Left renal cortex interstitium (tissue), 4 donors: ENCODE data around the gene DACT3. TPM values are rescaled to one million over a fixed set of nuclear protein-coding genes. Genes with fewer than 3 reads are reported as not detected.
A peak's percentile ranks its signal among the peaks of the same experiment; 100 is the strongest.

Source experiments
- DNase-seq, 4 donors: peaks; one replicate each; pipeline ENCODE4 v3.0.0-alpha.2; 2013; ENCODE audit warnings: low read depth in 4 of 4, low spot score in 2 of 4, missing footprints in 1 of 4
- polyA plus RNA-seq, 4 donors: library from polyadenylated mRNA; unstranded; fragments of 120-200 nt; gene quantifications; one replicate each; pipeline ENCODE4 v1.2.1, GENCODE V29; 2013; ENCODE audit not compliant: insufficient read length in 4 of 4

DACT3 gene, protein sequence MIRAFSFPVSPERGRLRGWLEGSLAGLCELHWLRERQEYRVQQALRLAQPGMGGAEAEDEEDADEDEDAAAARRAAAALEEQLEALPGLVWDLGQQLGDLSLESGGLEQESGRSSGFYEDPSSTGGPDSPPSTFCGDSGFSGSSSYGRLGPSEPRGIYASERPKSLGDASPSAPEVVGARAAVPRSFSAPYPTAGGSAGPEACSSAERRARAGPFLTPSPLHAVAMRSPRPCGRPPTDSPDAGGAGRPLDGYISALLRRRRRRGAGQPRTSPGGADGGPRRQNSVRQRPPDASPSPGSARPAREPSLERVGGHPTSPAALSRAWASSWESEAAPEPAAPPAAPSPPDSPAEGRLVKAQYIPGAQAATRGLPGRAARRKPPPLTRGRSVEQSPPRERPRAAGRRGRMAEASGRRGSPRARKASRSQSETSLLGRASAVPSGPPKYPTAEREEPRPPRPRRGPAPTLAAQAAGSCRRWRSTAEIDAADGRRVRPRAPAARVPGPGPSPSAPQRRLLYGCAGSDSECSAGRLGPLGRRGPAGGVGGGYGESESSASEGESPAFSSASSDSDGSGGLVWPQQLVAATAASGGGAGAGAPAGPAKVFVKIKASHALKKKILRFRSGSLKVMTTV
- 10 to 100 TPM; 24.0 to 33.8 (median 30.0) TPM for polyA plus RNA-seq

DNA sequence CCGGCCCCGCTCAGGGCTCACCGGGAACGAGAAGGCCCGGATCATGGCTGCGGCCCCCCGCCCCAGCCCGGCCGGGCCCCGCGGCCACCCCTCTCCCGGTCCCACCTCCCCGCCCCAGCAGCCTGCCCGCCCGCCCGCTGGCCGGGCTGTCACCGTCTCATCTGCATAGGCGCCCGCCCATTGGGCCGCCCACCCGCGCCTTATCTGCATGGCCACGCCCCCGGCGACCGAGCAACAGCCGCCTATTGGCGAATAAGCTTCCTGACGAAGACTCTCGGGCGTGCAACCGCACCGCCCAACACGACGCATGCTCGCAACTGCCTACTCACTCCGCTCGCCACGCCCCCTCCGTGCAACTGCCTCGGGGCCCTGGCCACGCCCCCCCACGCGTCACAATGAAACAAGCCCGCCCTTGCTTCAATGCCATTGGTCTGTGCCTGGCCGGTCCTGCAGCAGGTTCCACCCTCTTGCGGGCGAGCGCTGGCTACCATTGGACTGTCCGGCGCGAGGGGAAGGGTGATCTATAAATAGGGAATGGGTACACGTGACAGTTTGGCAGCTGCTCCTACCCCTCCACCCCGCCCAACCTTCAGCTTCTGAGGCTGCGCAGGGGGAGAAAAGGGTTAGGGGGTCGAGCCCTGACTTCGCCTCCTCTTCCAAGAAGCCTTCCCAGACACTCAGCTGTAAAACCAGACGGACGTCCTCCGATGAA, at the start of gene DACT3:
DACT3 (minus strand) TSS at position 163 of the 712 bp plus-strand sequence; CDS start at position 45, 118 bp downstream.
- DNase-seq = peak; percentile 95 to 100 (median 100)

DNA sequence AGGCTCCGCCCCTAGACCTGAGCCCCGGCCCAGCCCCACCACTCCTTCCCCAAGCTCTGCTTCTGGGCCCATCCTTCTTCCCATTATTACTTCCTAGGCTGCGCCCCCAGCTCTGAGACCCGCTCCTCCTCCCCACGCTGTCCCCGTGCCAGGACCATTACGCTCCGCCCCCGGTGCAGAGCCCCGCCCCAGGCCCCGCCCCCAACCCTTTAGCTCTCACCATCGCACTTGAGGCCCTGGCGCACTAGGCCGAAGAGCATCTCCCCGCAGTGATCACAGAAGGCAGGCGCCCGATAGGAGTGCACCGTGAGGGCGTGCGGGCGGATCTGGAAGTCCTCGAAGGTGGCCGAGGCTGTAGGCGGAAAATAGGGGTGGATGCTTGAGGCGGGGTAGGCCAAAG, 49.7 kb upstream of the DACT3 start:
- DNase-seq = no peak

DNA sequence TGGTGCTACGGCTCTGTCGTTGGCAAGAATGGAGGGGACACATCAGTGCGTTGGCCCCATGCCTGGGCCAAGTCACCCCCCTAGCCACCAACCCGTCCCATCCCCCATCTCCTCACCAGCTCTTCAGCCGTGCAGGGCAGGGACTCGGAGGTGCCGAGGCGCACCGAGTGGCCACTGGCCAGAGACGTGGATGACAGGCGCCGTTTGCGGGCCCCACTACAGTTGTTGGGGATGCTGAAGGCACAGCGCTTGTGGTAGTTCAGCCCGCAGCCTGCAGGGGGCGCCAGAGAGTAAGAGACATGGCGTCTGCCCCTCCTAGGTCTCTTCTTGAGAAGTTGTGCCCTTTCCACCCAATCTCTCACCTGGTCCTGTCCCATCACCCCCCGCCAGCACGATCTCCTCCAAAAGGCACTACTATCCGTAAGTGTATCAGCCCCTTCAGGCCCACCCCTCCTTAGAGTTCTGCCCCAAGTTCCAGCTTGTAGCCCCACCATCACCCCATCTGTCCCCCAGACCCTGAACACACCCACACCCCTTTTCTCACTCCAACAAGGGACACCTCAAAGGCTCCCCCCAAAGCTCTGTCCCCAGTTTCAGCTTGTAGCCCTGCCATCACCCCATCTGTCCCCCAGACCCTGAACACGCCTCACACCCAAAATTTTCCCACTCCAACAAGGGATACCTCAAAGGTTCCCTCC, 43.5 kb upstream of the DACT3 start:
- DNase-seq = no peak

DNA sequence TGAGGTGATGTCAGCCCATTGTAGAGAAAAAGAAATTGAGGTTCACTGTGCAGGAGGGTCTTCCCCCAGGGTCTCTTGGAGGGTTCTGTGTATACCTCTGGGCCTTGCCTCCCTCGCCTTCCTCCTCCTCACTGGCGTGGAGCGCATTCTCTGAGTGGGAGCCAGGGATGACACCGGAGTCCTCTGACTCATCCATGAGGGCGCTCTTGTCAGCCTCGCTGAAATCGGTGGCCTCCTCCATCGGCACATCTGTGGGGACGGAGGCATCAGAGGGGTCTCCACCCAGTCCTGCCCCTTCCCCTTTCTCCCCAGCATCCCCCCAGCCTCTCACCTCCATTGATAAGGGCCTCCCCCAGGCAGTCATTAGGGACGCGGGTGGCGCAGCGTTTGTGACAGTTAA, 39.7 kb upstream of the DACT3 start:
- DNase-seq = no peak

DNA sequence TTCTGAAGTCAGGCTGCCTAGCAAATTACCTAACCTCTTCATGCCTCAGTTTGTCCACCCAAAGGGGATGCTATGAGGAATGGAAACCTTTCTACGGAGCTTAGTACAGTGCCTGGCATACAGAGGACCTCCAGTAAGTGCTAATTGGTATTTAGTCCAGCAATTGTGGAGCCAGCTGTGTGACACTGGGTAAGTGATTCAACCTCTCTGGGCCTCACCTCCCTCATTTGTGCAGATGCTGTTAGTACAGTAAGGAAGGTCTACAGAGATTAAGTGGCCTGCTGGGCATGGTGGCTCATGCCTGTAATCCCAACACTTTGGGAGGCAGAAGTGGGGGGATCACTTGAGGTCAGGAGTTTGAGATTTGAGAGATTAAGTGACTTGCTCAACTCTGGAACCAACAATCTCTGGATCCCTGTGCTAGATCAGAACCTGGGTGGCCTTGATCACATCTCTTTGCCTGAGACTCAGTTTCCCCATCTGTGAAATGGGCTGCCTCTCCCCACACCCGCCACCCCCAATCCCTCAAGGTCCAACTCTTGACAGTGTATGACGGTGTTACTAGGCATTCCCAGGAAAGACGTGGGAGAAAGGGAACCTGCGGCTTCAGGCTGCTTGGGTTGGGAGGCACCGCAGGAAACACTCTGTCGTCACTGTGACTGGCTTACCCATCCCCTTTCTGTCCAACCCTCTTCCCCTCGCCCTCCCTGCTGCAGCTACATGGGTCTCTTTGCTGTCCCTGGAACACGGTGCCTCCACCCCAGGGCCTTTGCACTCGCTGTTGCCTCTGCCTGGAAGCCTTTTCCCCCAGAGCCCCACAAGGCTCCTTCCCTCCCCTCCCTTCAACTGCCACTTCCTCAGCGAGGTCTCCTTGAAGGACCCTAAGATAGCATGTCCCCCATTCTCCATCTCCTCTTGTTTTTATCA, 37.7 kb upstream of the DACT3 start:
- DNase-seq = no peak

DNA sequence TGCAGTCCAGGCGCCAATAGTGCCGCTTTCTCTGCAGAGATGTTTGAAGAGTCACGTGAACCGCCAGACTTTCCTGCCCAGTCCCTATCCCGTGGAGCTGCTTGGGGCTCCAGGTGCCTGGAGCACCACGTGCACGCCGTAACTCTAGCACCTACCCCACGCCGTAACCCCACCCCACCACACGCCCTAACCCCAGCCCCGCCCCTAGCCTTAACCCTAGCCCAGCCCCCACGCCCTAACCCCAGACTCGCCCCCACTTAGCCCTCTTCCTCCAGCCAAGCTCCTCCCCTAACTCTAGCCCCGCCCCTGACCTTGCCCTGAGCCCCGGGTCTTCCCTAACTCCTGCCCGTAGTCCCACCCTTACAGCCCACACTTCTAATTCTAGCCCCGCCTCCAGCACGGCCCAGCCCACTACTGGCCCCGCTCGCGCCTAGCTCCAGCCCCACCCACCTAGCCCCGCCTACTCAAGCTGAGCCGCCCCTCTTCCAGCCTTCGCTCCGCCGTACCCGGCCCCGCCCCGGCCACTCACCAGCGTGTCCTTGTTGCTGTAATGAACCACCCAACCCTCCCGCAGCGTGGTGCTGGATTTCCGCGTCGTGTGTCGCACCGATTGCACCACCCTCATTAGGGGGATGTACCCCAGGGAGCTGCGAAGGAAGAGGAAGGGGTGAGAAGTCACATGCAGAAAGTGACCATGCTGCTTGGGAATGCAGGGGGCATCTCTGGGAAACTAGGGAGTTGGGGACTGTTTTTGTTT, 36.4 kb upstream of the DACT3 start:
- peak in 2 of 4 donors; percentile 70 to 77 for DNase-seq

DNA sequence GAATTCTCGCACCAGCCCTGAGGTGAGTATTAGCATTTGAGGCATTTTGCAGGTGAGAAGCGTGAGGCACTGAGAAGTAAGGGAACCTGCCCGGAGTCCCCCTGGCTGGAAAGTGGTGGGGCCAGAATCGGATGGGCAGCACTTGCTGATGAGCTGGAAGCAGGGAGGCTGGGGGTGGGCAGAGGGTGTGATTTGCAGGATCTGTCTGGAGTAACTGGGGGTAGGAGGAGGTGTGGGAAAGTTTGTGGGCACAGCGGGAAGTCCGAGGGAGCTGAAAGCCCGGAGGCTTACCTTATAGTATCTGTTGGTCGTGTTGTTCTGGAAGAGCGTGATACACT, 35.9 kb upstream of the DACT3 start:
- DNase-seq = no peak

DNA sequence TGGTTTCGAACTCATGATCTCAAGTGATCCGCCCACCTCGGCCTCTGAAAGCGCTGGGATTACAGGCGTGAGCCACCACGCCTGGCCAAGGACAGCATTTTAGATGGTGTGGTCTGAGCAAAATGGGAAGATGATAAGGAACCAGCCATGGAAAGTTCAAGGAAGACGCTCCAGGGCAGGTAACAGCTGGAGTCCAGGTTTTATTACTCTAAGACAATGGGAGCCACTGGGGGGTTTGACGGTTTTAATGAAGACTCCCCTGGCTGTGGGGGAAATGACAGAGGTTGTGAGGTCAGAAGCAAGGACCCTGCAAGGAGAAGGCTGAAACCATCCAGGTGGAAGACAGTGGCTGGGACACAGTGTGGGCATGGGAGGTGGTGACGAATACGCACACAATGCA, 35.1 kb upstream of the DACT3 start:
- DNase-seq = no peak

DNA sequence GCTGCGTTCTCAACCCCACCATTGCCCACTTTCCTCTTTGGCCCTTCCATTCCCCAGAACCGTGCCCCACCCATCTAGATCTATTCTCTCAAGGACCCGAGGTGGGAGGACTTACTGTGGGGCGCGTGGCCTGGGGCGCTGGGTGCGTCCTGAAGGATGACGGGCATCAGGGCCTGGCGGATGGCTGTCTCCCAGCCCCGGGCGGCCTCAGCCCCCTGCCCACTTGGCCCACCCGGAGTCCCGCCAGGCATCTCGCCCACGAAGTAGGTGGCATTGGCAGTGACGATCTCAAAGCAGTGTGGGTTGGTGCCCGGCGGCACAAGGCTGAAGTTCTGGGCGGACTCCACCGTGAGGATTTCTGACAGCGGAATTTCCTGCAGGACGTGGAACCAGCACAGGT, 32.8 kb upstream of the DACT3 start:
- no peak for DNase-seq

DNA sequence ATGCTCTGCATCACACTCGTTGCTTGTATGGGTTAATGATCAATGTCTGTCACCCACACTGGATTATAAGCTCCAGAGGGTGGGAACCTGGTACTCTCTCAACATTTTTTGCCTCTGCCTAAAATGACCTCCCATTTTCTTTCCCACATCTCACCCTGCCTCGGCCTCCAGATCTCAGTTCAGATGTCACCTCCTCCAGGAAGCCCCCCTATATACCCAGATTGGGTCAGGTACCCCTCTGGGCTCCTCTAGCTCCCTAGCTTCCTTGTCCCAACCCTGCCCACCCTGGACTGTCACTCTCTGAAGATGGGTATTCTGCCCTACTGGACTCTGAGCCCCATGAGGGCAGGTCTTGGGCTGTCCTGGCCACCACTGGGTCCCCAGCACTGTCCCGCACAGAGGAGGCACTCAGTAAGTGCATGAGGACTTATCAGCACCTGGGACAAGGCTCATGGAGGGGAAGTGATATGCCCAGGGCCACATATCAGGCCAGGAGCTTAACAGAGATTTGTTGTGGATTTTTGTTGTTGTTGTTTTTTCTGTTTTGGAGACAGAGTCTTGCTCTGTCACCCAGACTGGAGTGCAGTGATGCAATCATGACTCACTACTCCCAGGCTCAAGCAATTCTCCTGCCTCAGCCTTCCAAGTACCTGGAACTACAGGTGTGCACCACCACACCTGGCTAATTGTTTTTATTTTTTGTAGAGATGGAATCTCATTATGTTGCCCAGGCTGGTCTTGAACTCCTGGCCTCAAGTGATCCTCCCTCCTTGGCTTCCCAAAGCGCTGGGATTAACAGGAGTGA, 32.1 kb upstream of the DACT3 start:
- DNase-seq = no peak

DNA sequence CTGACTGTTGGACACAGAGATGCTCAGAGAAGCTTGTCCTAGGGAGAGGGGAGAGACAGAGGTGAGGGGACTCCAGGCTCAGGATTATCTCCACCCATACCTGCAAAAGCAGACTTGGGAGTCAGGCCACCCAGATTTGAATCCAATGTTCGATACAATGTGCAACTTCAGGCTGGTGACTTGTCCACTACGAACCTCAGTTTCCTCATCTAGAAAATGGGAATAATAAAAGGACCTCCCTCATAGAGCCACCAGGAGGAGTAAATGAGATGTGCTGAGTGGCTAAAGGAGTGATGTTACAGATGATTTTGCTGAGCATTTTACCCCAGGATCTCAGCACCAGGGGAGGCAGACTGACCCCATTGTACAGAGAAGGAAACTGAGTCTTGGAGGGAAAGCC, 31.0 kb upstream of the DACT3 start:
- DNase-seq = no peak

DNA sequence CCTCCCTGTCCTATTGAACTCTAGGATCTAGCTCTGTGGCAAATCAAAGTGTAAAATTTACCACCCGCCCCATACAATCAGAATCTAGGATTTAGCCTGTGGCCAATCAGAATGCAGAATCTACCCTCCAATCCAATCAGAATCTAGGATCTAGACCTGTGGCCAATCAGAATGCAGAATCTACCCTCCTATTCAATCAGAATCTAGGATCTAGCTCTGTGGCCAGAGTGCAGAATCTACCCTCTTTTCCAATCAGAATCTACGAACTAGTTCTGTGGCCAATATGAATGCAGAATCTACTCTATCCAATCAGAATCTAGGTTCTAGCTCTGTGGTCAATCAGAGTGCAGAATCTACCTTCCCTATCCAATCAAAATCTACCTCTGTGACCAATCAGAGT, 30.1 kb upstream of the DACT3 start:
- no peak for DNase-seq

DNA sequence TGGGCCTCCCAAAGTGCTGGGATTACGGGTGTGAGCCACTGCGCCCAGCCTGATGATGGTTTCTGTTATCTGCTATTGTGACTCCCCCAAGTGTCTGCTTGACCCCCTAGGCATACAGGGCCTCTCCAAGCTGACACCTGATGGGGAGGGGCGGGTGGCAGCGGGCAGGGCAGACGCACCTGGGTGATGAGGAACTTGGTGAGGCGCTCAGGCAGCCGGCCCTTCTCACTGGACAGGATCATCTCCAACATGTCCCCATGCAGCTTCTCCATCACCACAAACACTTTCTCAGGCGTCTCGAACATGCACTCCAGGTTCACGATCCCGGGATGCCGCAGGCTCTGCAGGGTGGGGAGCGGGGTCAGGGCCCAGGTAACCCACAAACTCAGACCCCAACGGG, 28.4 kb upstream of the DACT3 start:
- DNase-seq = no peak

DNA sequence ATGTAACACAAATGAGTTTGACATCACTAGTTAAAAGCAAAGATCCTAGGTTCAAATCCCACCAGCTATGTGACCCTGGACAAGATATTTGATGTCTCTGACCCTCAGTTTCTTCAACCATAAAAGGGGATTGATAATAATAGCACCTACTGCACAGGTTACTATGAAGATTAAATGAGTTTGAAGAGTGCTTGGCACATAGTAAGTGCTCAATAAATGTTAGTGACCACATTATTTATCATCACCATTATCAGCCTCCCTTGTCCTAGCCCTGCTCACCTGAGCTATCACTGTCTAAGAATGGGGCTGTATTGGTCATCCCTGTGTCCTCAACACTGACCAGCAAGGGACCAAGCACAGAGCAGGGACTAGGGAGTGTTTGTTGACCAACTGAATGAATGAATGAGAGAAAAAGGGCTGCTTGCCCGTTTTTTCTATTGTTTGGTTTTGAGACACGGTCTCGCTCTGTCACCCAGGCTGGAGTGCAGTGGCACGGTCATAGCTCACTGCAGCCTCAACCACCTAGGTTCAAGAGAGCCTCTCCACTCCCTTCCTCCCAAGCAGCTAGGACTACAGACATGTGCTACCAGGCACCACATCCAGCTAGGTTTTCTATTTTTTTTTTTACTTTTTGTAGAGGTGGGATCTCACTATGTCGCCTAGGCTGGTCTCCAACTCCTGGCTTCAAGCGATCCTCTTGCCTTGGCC, 26.6 kb upstream of the DACT3 start:
- DNase-seq = no peak

DNA sequence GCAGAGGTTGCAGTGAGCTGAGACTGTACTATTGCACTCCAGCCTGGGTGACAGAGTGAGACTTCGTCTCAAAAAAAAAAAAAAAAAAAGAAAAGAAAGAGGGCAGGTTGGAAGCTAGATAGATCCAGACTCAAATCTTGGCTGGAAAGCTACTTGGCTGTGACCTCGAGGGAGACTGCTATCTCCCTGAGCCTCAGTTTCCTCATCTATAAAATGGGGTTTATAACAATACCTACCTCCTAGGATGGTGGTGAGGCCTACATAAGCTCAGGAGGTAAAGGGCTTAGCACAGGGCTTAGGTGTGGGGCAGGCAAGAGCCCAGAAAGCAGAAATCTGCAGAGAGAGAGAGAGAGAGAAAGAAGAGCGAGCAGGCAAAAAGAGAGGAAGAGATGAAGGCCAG, 24.2 kb upstream of the DACT3 start:
- DNase-seq = no peak

DNA sequence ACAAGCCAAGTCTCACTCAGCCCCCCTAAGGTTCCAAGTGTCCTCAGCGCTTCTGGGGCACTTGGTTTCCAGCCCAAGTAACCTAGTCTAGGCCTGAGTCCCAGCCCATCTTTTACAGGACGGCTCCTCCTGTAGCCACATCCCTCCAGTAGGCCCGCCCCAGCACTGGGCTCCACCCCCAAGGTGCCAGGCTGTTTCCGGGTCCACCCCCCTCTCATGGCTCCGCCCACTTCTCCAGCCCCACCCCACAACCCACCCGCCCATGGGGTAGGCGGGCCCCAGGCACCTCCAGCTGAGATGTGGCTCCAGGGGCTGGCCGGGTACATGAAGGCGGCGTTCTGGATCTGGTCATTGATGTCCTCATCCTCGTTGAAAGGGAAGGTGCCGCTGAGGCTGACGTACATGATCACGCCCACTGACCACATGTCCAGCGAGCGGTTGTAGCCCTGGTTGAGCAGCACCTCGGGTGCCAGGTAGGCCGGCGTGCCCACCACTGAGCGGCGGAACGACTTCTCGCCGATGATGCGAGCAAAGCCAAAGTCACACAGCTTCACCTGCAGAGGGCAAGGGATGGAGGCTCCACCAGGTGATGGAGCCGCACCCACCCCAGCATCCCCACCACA, 17.2 kb upstream of the DACT3 start:
- DNase-seq = no peak

DNA sequence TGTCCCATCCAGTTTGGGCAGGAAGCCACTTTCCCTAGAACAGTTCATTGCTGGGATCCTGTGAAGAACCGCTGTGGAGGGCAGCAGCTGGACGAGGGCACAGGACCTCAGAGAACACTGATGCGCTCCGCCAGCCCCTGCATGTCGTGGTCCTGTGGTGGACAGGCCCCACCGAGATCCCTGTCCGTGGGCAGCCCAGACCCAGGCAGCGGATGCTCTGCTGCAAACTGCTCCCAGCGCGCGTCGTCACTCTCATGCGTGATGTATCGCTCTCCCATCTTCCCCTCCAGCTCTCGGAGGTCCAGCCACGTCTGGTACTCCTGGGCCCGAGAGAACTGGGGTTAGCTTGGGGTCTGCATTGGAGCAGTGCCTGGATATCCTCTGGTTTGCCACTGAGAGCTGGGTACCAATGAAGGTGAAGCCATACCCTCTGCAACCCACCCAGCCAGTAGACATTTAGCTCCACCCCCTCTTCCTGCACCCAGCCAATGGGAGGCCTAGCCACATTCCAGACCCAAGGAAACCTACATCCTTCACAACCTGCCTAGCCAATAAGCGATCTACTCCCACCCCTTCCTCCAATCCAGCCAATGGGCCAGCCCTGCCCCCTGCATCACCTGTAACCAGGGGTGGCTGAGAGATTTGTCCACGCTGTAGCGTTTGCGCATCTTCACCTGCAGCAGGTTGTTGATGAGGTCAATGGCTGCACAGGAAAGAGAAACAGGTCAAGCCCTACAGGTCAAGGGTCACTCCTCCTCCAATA, 13.6 kb upstream of the DACT3 start:
- no peak for DNase-seq
